Neuron (in vitro differentiated cells): Measurements from ENCODE around the gene MYO15B.

Experiments used
- H2AFZ ChIP-seq: one replicate; pipeline ENCODE4 v1.6.1; 2013; ENCODE audit warnings: low read depth, mild to moderate bottlenecking, inconsistent platforms, low read length, moderate library complexity
- H3K27me3 ChIP-seq: one replicate; pipeline ENCODE4 v1.6.1; 2013; ENCODE audit warnings: low read length; ENCODE audit not compliant: insufficient read depth
- H3K36me3 ChIP-seq: one replicate; pipeline ENCODE4 v1.6.1; 2013; ENCODE audit warnings: low read length; ENCODE audit not compliant: insufficient read depth
- H3K4me1 ChIP-seq: one replicate; pipeline ENCODE4 v1.6.1; 2013; ENCODE audit warnings: low read length; ENCODE audit not compliant: insufficient read depth
- H3K4me3 ChIP-seq: 2 replicates; pipeline ENCODE4 v1.5.1; 2013; ENCODE audit warnings: mild to moderate bottlenecking, low read length, moderate library complexity
- H3K9me3 ChIP-seq: one replicate; pipeline ENCODE4 v1.6.1; 2013; ENCODE audit warnings: low read length

Gene MYO15B

GRCh38 chr17:75630071-75630917, 42.7 kb downstream of the MYO15B start:
- no peaks in the 10 kb centered on the region for H3K9me3 ChIP-seq
- no peaks in the 10 kb centered on the region for H3K27me3 ChIP-seq
- H3K4me3 ChIP-seq = no peak overlapping the region
- no peak overlapping the region for H2AFZ ChIP-seq
- peaks cover 5% of the 10 kb centered on the region for H3K36me3 ChIP-seq
- peaks cover 35% of the 10 kb centered on the region for H3K4me1 ChIP-seq

- Histone ChIP-seq H3K4me3 (no peak overlapping the region), H3K9me3 (no peaks in the 10 kb centered on the region), H3K27me3 (no peaks in the 10 kb centered on the region), H3K4me1 (peaks cover 37% of the 10 kb centered on the region), H3K36me3 (peaks cover 5% of the 10 kb centered on the region), H2AFZ (no peak overlapping the region)
These were observed 43.8 kb downstream of the MYO15B start for GRCh38 chr17:75631353-75631752.

- Histone ChIP-seq H3K27me3 (no peaks in the 10 kb centered on the region), H3K9me3 (no peaks in the 10 kb centered on the region), H3K4me1 (peaks cover 37% of the 10 kb centered on the region), H3K36me3 (peaks cover 5% of the 10 kb centered on the region), H2AFZ (no peak overlapping the region), H3K4me3 (no peak overlapping the region)
These were observed 44.8 kb downstream of the MYO15B start for GRCh38 chr17:75632428-75632827.

GRCh38 chr17:75632863-75633485, 45.4 kb downstream of the MYO15B start, which contains the start of gene SMIM5:
TSS of gene SMIM5 (plus strand) at chr17:75633434. CDS start at chr17:75640202, 6,768 bp downstream.
- H3K4me3 ChIP-seq = peak within 1 kb of the TSS; percentile 3
- H3K27me3 ChIP-seq = no peaks in the 10 kb centered on the region
- H3K4me1 ChIP-seq = peaks cover 37% of the 10 kb centered on the region
- H2AFZ ChIP-seq = no peak within 1 kb of the TSS
- no peaks in the 10 kb centered on the region for H3K9me3 ChIP-seq
- H3K36me3 ChIP-seq = peaks cover 5% of the 10 kb centered on the region

- Histone ChIP-seq H3K36me3 (peaks cover 5% of the 10 kb centered on the region), H3K4me3 (no peak overlapping the region), H3K4me1 (peaks cover 37% of the 10 kb centered on the region), H3K27me3 (no peaks in the 10 kb centered on the region), H3K9me3 (no peaks in the 10 kb centered on the region), H2AFZ (no peak overlapping the region)
These were observed 46.1 kb downstream of the MYO15B start for GRCh38 chr17:75633486-75634375.

- H3K4me1 ChIP-seq = peaks cover 37% of the 10 kb centered on the region
- H3K36me3 ChIP-seq = peaks cover 5% of the 10 kb centered on the region
- no peak overlapping the region for H3K4me3 ChIP-seq
- H2AFZ ChIP-seq = no peak overlapping the region
- no peaks in the 10 kb centered on the region for H3K27me3 ChIP-seq
- no peaks in the 10 kb centered on the region for H3K9me3 ChIP-seq
These were observed 46.8 kb downstream of the MYO15B start for GRCh38 chr17:75634376-75634740.

- no peak overlapping the region for H2AFZ ChIP-seq
- no peaks in the 10 kb centered on the region for H3K9me3 ChIP-seq
- peaks cover 5% of the 10 kb centered on the region for H3K36me3 ChIP-seq
- H3K27me3 ChIP-seq = no peaks in the 10 kb centered on the region
- peaks cover 37% of the 10 kb centered on the region for H3K4me1 ChIP-seq
- no peak overlapping the region for H3K4me3 ChIP-seq
These were observed 47.4 kb downstream of the MYO15B start for GRCh38 chr17:75634754-75635609.

GRCh38 chr17:75635610-75636202, 48.1 kb downstream of the MYO15B start:
- Histone ChIP-seq H3K36me3 (no peaks in the 10 kb centered on the region), H3K4me3 (no peak overlapping the region), H2AFZ (no peak overlapping the region), H3K4me1 (peaks cover 37% of the 10 kb centered on the region), H3K9me3 (no peaks in the 10 kb centered on the region), H3K27me3 (no peaks in the 10 kb centered on the region)

- Histone ChIP-seq H3K9me3 (no peaks in the 10 kb centered on the region), H3K4me1 (peaks cover 37% of the 10 kb centered on the region), H3K4me3 (no peak overlapping the region), H2AFZ (no peak overlapping the region), H3K27me3 (no peaks in the 10 kb centered on the region), H3K36me3 (no peaks in the 10 kb centered on the region)
These were observed 49.0 kb downstream of the MYO15B start for GRCh38 chr17:75636381-75637142.

- no peak overlapping the region for H3K4me3 ChIP-seq
- H3K4me1 ChIP-seq = peaks cover 33% of the 10 kb centered on the region
- H3K36me3 ChIP-seq = no peaks in the 10 kb centered on the region
- H2AFZ ChIP-seq = no peak overlapping the region
- H3K27me3 ChIP-seq = no peaks in the 10 kb centered on the region
- H3K9me3 ChIP-seq = no peaks in the 10 kb centered on the region
These were observed 49.5 kb downstream of the MYO15B start for GRCh38 chr17:75637143-75637538.

- no peaks in the 10 kb centered on the region for H3K9me3 ChIP-seq
- H3K4me1 ChIP-seq = peaks cover 29% of the 10 kb centered on the region
- H2AFZ ChIP-seq = no peak overlapping the region
- no peak overlapping the region for H3K4me3 ChIP-seq
- no peaks in the 10 kb centered on the region for H3K27me3 ChIP-seq
- no peaks in the 10 kb centered on the region for H3K36me3 ChIP-seq
These were observed 50.0 kb downstream of the MYO15B start for GRCh38 chr17:75637551-75637950.
